ENCODE measurements around the gene DIAPH1. TPM values are rescaled to one million over a fixed set of nuclear protein-coding genes. Genes with fewer than 3 reads are reported as not detected.

Gene DIAPH1
- total RNA-seq, 1 donor from 2014 or later: 20.4 TPM

DNA sequence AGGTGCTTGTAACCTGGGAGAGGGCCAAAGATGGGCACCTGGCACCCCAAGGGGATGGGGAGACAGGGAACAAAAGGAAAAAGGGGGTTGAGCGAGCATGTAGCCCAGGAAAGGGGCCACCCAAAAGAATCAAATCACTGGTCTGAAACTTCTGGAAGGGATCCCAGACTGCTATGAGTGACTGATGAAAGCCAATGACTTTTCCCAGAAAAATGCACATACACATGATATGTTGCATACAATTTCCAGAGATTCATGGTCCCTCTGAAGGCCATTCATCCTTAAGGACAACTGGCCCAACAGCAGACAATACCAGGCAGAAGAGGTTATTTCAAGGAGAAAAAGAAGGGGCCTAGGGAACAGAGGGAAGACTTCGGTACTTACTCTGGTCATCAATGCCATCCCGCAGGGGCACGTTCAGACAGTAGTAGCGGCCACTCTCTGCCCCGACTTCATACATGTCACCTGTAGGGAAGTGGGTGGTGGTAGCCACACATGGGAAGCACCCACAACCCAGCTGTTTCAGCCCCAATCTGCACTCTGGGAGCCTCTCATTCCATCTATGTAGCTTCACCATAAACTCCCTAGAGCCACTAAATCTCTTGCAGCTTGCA lies 9.5 kb upstream of the DIAPH1 start:
- H3K27ac ChIP-seq: no peak overlapping the region
- no peak for DNase-seq (ENCODE audit: low spot score)
- no peaks in the 10 kb centered on the region for H3K4me1 ChIP-seq
- Mint-ChIP-seq H3K36me3 (peaks cover 36% of the 10 kb centered on the region), H3K27me3 (ENCODE audit: insufficient read depth, low read depth) (peaks cover 3% of the 10 kb centered on the region), H3K9me3 (no peaks in the 10 kb centered on the region), H3K4me3 (no peak overlapping the region), H3K4me1 (no peaks in the 10 kb centered on the region), H3K27ac (no peak overlapping the region)
- TF ChIP-seq, protein P1, sequence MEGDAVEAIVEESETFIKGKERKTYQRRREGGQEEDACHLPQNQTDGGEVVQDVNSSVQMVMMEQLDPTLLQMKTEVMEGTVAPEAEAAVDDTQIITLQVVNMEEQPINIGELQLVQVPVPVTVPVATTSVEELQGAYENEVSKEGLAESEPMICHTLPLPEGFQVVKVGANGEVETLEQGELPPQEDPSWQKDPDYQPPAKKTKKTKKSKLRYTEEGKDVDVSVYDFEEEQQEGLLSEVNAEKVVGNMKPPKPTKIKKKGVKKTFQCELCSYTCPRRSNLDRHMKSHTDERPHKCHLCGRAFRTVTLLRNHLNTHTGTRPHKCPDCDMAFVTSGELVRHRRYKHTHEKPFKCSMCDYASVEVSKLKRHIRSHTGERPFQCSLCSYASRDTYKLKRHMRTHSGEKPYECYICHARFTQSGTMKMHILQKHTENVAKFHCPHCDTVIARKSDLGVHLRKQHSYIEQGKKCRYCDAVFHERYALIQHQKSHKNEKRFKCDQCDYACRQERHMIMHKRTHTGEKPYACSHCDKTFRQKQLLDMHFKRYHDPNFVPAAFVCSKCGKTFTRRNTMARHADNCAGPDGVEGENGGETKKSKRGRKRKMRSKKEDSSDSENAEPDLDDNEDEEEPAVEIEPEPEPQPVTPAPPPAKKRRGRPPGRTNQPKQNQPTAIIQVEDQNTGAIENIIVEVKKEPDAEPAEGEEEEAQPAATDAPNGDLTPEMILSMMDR (IDR thresholded peaks at IDR 0.05): no peak
- TF ChIP-seq EZH2 (IDR thresholded peaks at IDR 0.05) (no peak), EZH2phosphoT487 (IDR thresholded peaks at IDR 0.05) (no peak)
- no peak overlapping the region for H2AFZ ChIP-seq (replicated peaks)
- H3K27me3 ChIP-seq: no peaks in the 10 kb centered on the region
- H3F3A ChIP-seq (ENCODE audit: low read depth): no peaks in the 10 kb centered on the region
- H3K4me3 ChIP-seq: no peak overlapping the region
- H3K9me3 ChIP-seq (ENCODE audit: low read depth): no peaks in the 10 kb centered on the region
- peaks cover 19% of the 10 kb centered on the region for H4K20me1 ChIP-seq (ENCODE audit: low read depth)
- no peak overlapping the region for H3K9ac ChIP-seq
- peaks cover 3% of the 10 kb centered on the region for H3K36me3 ChIP-seq
- no peak overlapping the region for H3K4me2 ChIP-seq
- H3K79me2 ChIP-seq (ENCODE audit: low read depth): peaks cover 21% of the 10 kb centered on the region

GRCh38 chr5:141623611-141624010 lies 4.8 kb upstream of the DIAPH1 start:
- H3K27me3 Mint-ChIP-seq (ENCODE audit: insufficient read depth, low read depth): no peaks in the 10 kb centered on the region
- no peak overlapping the region for H3K27ac ChIP-seq

GRCh38 chr5:141623186-141623585 lies 4.4 kb upstream of the DIAPH1 start:
- no peak overlapping the region for H3K4me2 ChIP-seq
- no peak for TF ChIP-seq EZH2phosphoT487 (IDR thresholded peaks at IDR 0.05)
- TF ChIP-seq EZH2 (IDR thresholded peaks at IDR 0.05): no peak
- TF ChIP-seq, protein P1 (IDR thresholded peaks at IDR 0.05): no peak
- H3F3A ChIP-seq (ENCODE audit: low read depth): peaks cover 19% of the 10 kb centered on the region
- H3K4me3 Mint-ChIP-seq: no peak overlapping the region
- no peaks in the 10 kb centered on the region for H3K27me3 Mint-ChIP-seq (ENCODE audit: insufficient read depth, low read depth)
- peak; percentile 20 for DNase-seq (ENCODE audit: low spot score)
- no peak overlapping the region for H3K9ac ChIP-seq
- no peak overlapping the region for H2AFZ ChIP-seq (replicated peaks)
- H3K27ac ChIP-seq: no peak overlapping the region
- peaks cover 3% of the 10 kb centered on the region for H3K79me2 ChIP-seq (ENCODE audit: low read depth)
- no peaks in the 10 kb centered on the region for H3K4me1 ChIP-seq
- H3K9me3 ChIP-seq (ENCODE audit: low read depth): no peaks in the 10 kb centered on the region
- no peaks in the 10 kb centered on the region for H3K27me3 ChIP-seq
- no peak overlapping the region for H3K27ac Mint-ChIP-seq
- H4K20me1 ChIP-seq (ENCODE audit: low read depth): peaks cover 4% of the 10 kb centered on the region
- peaks cover 40% of the 10 kb centered on the region for H3K36me3 Mint-ChIP-seq
- H3K9me3 Mint-ChIP-seq: no peaks in the 10 kb centered on the region
- H3K4me1 Mint-ChIP-seq: no peaks in the 10 kb centered on the region
- H3K36me3 ChIP-seq: peaks cover 3% of the 10 kb centered on the region
- no peak overlapping the region for H3K4me3 ChIP-seq

More at GRCh38 chr5:141623611-141624010, 4.8 kb upstream of the DIAPH1 start:
- Histone ChIP-seq H3K4me3 (no peak overlapping the region), H4K20me1 (ENCODE audit: low read depth) (peaks cover 4% of the 10 kb centered on the region), H3K4me2 (no peak overlapping the region), H3K9me3 (ENCODE audit: low read depth) (no peaks in the 10 kb centered on the region), H2AFZ (replicated peaks) (no peak overlapping the region), H3K36me3 (peaks cover 3% of the 10 kb centered on the region), H3K4me1 (no peaks in the 10 kb centered on the region), H3K27me3 (no peaks in the 10 kb centered on the region), H3K79me2 (ENCODE audit: low read depth) (no peaks in the 10 kb centered on the region), H3K9ac (no peak overlapping the region), H3F3A (ENCODE audit: low read depth) (peaks cover 15% of the 10 kb centered on the region)
- H3K36me3 Mint-ChIP-seq: peaks cover 41% of the 10 kb centered on the region
- H3K4me1 Mint-ChIP-seq: no peaks in the 10 kb centered on the region
- H3K4me3 Mint-ChIP-seq: no peak overlapping the region
- H3K9me3 Mint-ChIP-seq: no peaks in the 10 kb centered on the region
- H3K27ac Mint-ChIP-seq: no peak overlapping the region
- no peak for TF ChIP-seq EZH2phosphoT487 (IDR thresholded peaks at IDR 0.05)
- TF ChIP-seq EZH2 (IDR thresholded peaks at IDR 0.05): no peak
- TF ChIP-seq, protein P1 (IDR thresholded peaks at IDR 0.05): no peak
- no peak for DNase-seq (ENCODE audit: low spot score)

All from neural progenitor cell (in vitro differentiated cells).